ENCODE measurements around the gene NEK10.
"Not testable (repeated sequence)": the region's sequence is repeated elsewhere in the genome, so short reads cannot be mapped to it uniquely, and the experiment has no call there.

Gene NEK10, protein sequence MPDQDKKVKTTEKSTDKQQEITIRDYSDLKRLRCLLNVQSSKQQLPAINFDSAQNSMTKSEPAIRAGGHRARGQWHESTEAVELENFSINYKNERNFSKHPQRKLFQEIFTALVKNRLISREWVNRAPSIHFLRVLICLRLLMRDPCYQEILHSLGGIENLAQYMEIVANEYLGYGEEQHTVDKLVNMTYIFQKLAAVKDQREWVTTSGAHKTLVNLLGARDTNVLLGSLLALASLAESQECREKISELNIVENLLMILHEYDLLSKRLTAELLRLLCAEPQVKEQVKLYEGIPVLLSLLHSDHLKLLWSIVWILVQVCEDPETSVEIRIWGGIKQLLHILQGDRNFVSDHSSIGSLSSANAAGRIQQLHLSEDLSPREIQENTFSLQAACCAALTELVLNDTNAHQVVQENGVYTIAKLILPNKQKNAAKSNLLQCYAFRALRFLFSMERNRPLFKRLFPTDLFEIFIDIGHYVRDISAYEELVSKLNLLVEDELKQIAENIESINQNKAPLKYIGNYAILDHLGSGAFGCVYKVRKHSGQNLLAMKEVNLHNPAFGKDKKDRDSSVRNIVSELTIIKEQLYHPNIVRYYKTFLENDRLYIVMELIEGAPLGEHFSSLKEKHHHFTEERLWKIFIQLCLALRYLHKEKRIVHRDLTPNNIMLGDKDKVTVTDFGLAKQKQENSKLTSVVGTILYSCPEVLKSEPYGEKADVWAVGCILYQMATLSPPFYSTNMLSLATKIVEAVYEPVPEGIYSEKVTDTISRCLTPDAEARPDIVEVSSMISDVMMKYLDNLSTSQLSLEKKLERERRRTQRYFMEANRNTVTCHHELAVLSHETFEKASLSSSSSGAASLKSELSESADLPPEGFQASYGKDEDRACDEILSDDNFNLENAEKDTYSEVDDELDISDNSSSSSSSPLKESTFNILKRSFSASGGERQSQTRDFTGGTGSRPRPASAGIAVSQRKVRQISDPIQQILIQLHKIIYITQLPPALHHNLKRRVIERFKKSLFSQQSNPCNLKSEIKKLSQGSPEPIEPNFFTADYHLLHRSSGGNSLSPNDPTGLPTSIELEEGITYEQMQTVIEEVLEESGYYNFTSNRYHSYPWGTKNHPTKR

GRCh38 chr3:27368831-27369607 lies at the start of gene NEK10:
Gene NEK10, minus strand, starts transcription at chr3:27369383. Its CDS starts 16,501 bp downstream, at chr3:27352882.
- peak; percentile 95 for DNase-seq (ENCODE audit: low spot score)

GRCh38 chr3:27415202-27415601 lies 46.0 kb upstream of the NEK10 start:
- no peak for DNase-seq (ENCODE audit: low spot score)

DNA sequence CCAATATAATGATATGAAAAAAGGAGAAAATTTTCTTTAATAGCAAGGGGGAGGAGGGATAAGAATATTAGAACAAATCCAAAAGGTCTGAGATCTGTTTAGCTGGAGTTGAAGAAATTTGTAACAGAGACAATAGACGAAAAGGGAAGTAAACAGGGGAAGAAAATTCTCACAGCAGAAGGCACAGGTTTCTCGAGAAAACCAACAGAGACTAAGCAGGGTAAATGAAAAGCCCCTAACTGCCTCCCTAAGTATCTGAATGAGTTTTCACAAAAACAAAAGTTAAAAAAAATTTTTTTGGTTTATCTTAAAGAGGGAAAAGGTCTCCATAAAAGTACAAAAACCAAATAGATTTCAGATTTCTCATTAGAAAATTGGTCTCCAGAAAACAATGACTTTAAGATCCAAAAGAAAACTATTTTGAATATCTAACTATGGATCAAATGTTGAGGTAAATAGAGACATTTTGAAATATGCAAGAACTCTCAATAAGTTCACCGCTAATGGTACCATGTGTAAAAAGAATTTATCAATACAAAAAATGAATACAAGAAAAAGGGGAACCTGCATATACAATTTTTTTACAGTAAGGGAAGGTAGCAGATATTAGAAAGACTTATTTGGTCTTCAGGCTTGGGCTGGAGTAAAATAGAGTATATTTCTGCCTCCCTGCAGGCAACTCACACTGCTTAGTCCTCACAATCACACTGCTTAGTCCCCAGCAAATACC lies 23.9 kb upstream of the NEK10 start:
- no peak for DNase-seq (ENCODE audit: low spot score)

DNA sequence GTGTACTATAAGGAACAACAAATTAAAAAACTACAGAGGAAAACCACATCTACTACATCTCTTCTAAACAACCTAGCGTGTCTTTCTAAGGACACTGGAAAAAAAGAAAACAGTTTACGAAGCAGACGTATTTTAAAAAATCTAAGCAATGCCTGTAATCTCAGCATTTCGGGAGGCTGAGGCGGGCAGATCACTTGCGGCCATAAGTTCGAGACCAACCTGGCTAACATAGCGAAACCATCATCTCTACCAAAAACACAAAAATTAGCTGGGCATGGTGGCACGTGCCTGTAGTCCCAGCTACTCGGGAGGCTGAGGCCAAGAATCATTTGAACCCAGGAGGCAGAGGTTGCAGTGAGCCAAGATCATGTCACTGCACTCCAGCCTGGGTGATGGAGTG lies 23.2 kb upstream of the NEK10 start:
- DNase-seq (ENCODE audit: low spot score): not testable (repeated sequence)

DNA sequence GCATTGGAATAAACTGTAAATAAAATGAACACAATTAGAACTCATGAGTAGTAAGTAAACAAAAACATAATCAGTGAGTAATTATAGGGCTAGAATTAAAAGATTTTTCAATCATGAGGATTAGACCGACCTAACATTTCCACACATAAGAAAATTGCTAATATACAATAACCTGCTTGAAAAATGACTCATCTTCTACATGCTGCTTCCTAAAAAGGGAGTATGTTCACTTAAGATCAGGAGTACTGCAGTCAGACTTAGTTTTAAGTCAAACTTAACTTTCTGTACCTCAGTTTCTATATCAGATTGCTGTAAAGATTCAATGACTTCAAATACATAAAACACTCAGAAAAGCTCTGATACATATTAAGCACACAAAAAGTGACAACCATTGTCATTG lies 22.6 kb upstream of the NEK10 start:
- DNase-seq (ENCODE audit: low spot score): no peak

GRCh38 chr3:27387625-27388024 lies 18.4 kb upstream of the NEK10 start:
- DNase-seq (ENCODE audit: low spot score): no peak

DNA sequence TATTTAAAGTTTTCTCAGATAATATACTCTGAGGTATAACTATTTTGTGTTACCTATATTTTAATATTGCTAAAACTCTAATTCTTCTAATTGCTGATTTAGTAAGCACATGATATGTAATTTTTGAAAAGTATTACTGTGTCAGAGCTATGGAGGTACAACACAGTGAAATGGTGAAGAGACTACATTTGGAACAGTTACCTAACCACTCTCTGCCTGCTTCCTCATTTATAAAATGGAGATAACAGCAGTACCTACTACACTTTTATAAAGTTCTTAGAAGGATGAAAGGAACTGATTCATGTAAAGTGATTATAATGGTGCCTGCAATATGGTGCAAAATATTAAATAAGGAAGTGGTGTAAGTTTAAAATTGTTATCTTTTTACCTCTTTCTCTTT lies 16.3 kb upstream of the NEK10 start:
- DNase-seq (ENCODE audit: low spot score): no peak

DNA sequence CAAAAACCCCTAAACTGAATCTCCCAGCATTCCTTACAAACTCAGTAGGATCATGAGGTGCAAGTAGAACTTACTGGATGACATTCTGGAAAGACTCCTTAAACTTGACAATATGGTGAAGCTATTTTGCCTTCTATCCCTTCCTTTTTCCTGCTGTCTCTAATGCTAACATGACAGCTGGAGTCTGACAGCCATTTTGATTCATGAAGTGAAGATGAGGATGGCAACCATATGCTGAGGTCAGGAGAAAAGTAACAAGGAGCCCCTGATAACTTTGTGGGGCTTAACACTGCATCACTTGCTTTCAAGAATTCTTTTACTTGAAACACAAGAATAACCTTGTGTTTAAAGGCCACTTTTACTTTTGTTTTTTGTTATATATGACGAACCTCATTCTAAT lies 15.0 kb upstream of the NEK10 start:
- no peak for DNase-seq (ENCODE audit: low spot score)

- DNase-seq (ENCODE audit: low spot score): no peak
Observed at GRCh38 chr3:27380433-27381357, 11.5 kb upstream of the NEK10 start.

DNA sequence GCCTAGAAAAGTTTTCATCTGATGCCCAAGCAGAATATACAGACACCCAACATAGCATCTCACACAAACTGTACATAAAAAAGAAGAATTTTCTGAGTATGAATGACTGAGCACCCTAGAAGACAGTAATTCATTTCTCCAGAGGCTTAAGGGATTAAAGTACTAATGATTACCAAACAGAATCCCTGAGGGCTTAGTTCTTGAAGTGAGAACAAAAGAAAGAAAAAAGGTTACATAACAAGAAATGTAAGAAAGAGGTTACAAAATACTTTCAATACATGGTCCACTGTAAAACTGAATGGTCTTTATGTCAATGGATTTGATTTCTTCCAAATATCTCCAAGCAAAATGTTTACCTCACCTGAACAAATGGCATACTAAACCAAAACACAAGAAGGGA lies 9.1 kb upstream of the NEK10 start:
- DNase-seq (ENCODE audit: low spot score): no peak

GRCh38 chr3:27376109-27376772 lies 7.1 kb upstream of the NEK10 start:
- no peak for DNase-seq (ENCODE audit: low spot score)

- DNase-seq (ENCODE audit: low spot score): no peak
Observed at GRCh38 chr3:27366062-27366591, 3.1 kb downstream of the NEK10 start.

DNA sequence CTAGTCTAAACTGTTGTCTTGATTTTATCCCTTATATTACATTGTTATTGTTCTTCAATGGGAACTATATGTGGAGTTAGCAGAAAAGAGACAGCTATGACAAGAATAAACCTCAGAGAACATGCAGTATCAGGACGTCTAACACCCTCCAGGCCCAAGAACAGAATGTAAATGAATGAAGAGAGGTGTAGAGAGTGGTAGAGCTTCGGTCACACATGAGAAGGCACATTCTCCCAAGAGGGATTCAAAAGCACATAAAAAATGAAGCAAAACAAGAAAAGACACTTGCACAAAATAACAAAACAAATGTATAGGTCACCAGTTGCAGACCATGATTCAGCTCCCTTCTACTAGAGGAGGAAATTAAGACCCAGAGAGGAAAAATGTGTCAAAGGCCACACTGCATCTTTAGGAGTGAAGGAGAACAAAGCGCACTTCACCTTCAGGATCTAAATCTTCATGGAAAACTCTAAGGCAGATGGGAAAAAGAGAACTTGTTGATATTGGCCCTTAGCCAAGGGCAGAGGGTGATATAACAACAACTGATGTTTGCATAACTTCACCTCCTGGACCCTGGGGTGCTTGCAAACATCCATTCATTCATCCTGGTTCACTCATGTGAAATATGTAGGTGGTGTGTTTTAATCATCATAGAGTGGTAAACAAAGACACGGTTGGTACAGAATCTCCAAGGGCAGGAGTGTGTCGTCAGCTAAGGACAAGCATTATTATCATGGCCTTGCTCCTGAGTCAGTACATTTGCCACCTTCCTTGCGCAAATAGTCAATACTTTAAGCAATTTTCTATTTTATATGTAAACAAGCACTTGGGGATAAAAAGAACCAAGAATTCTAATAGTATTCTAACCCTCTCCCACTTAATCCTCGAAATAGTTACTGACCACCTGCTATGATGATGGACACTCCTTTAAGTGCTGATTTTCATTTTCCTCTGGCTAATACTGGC lies 8.8 kb downstream of the NEK10 start:
- peak; percentile 59 for DNase-seq (ENCODE audit: low spot score)

- no peak for DNase-seq (ENCODE audit: low spot score)
Observed at GRCh38 chr3:27358372-27358771, 10.8 kb downstream of the NEK10 start.

DNA sequence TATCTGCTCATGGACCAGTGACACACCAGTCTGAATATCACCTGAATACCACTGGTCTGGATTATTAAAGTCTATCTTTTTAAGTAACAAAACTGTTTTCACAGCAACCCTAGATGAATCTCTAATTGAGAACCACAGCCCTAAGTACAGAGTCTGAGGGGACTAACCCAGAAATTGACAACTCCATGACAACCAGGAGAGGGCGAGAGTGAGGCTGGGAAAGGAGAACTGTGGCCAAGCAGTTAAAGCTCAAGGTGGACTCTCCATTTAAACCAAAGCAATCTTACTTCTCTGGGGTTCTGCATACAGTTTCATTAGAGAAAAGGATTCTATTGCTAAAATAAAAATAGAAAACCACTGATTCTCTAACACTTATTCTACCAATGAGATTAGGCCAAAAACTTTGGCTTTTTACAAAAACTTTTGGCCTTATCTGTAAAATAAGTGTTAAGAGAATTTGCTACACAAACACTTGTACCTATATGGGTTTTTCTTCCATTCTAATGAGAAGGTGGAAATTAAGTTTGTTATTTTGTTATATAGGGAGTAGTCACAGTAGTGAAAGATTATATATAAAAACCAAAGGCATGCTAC lies 11.4 kb downstream of the NEK10 start:
- no peak for DNase-seq (ENCODE audit: low spot score)

GRCh38 chr3:27356976-27357375 lies 12.2 kb downstream of the NEK10 start:
- DNase-seq (ENCODE audit: low spot score): no peak

DNA sequence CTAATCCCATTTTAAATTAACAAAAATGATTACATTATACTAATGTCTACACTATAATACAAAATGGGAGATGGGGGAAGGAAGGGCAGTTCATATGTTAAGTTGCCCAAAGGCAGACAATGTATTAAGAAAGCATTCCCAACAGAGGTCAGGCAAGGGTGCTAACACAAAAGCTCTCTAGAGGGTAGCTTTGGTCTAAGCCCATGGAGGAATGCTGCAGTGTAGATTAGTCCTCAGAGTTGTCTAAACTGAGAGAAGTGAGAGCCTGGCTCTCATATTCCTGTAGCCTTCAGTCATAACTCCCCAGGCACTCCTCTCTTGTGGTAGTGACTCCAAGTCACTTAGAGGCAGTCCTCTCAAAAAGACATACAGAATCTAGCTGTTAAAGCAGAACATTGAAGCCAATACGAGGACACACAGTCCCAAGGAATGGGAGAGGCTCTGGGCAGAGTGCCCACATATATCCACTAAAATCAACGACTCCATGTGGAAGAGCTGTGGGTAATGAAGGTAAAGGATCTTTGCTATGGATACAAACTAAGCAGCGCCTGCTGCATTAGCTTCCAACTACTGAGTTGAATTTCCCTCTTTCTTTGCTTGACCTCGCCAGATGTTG lies 14.5 kb downstream of the NEK10 start:
- no peak for DNase-seq (ENCODE audit: low spot score)
